ENCODE data around the gene ZNF710. TPM values are rescaled to one million over a fixed set of nuclear protein-coding genes. Genes with fewer than 3 reads are reported as not detected.

Gene ZNF710
- total RNA-seq, 1 experiment from 2014 or later = 10.0 TPM

DNA sequence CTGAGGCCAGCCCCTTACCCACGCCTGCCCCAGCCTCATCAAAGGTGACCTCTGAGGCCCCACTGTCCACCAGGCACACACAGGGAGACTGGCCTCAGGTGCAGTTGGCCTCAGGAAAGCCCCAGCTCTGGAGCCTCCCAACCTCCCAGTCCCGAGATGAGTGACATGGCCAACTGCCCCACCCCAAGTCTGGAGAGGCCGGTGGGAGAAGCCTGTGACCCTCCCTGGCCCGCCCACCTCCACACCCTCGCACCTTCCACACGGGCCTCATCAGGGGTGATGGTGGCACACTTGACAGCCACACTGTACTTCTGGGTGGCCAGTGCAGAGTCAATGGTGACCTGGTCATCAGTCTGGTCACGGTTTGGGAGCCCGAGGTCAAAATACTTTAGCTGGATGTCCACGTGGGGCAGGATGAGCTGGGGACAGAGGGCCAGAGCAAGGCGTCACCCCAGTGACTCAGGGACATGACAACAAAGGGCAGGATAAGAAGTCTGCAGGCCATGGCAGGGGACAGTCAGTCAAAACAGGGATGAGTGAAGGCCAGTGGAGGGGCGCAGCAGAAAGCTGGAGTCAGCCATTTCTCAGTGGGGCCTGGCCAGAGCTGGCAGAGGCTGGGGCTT is 89.2 kb downstream of the ZNF710 start:
- no peaks in the 10 kb centered on the region for H3K27me3 ChIP-seq (ENCODE audit: insufficient read depth, low read length)
- POLR2A ChIA-PET = no interaction called here
- peaks cover 3 to 22% of the 10 kb centered on the region in 2 experiments; a peak in 3 of 4 replicates for H3K4me1 ChIP-seq (ENCODE audit: control insufficient read depth in 1 of 2, insufficient read depth in 2 of 2, low read length in 2 of 2)
- RAD21 ChIA-PET (ENCODE audit: low non-redundant PET in 1 of 2, low total read pairs in 2 of 2, uncharacterized antibody in 2 of 2, unreplicated experiment in 2 of 2) = no interaction called here
- no peaks in the 10 kb centered on the region for H3K9me2 ChIP-seq (ENCODE audit: insufficient read depth)
- DNase-seq (ENCODE audit: low read depth, low spot score) = no peak
- H3K9ac ChIP-seq (ENCODE audit: low read length) = no peak overlapping the region
- CTCF ChIA-PET = no interaction called here
- no peak overlapping the region for H3K4me3 ChIP-seq (replicated peaks in 1 of 2; ENCODE audit: low read depth in 1 of 2, low read length in 2 of 2)
- no peak for ATAC-seq
- H3K27ac ChIP-seq (ENCODE audit: low read depth, low read length) = no peak overlapping the region
- no peak overlapping the region for H2AFZ ChIP-seq (ENCODE audit: low read depth, low read length, poor library complexity, severe bottlenecking)
- no peak for TF ChIP-seq YY1 (IDR thresholded peaks at IDR 0.05; ENCODE audit: extremely low read depth, insufficient replicate concordance, low read depth, low read length)
- H4K20me1 ChIP-seq (ENCODE audit: insufficient read depth) = no peaks in the 10 kb centered on the region
- no peak overlapping the region for H3K4me2 ChIP-seq (ENCODE audit: low read length)
- H3K79me2 ChIP-seq (ENCODE audit: insufficient read depth, low read length) = no peaks in the 10 kb centered on the region
- no peaks in the 10 kb centered on the region for H3K9me3 ChIP-seq (ENCODE audit: control insufficient read depth in 1 of 2, insufficient read depth in 1 of 2, low read depth in 1 of 2, low read length in 2 of 2)
- H3K36me3 ChIP-seq (ENCODE audit: control insufficient read depth in 1 of 2, insufficient read depth in 2 of 2, low read length in 2 of 2) = peaks cover 0 to 6% of the 10 kb centered on the region in 2 experiments; a peak in 1 of 4 replicates
- no TSS peak for BruUV-seq (replicated peaks)
- intact Hi-C loops (cut with micrococcal nuclease) = no loop called here

DNA sequence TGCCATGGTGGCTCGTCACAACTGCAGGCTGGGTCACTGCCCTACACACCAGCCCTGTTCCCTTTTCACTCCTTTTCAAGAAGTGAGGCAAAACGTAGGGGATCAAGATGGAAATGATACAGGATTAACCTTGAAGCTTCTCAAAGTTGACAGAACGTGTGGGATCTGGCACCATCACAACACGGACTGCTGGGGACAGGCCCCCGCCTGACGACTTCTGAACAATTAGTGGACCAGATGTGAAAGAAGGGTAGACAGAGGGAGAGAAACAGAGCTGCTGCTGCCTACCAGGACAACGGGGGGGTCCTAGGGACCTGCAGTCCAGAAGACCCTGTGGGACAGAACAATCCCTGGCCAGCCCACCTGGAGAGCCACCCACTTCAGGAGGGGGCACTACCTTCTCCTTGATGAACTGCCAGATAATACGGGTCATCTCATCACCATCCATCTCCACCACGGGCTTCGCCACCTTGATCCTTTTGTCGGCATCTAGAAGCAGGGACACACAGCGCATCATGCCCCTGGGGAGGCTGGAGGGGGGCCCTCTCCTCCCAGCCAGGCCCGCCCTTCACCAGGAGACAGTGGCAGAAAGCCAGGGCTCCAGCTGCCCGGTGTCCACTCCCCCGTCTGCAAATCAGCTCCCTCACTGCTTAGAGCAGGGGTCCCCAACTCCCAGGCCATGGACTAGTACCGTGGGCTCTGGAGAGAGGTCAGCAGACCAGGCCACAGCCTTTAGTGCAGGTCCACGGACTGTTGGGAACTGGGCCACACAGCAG is 90.2 kb downstream of the ZNF710 start:
- BruUV-seq (replicated peaks) = no TSS peak
- intact Hi-C loops (cut with micrococcal nuclease) = no loop called here
- Histone ChIP-seq H3K27me3 (ENCODE audit: insufficient read depth, low read length) (no peaks in the 10 kb centered on the region), H3K79me2 (ENCODE audit: insufficient read depth, low read length) (no peaks in the 10 kb centered on the region), H3K9me3 (ENCODE audit: control insufficient read depth in 1 of 2, insufficient read depth in 1 of 2, low read depth in 1 of 2, low read length in 2 of 2) (no peaks in the 10 kb centered on the region), H2AFZ (ENCODE audit: low read depth, low read length, poor library complexity, severe bottlenecking) (no peak overlapping the region), H3K4me3 (replicated peaks in 1 of 2; ENCODE audit: low read depth in 1 of 2, low read length in 2 of 2) (no peak overlapping the region), H4K20me1 (ENCODE audit: insufficient read depth) (no peaks in the 10 kb centered on the region), H3K9ac (ENCODE audit: low read length) (no peak overlapping the region), H3K4me1 (ENCODE audit: control insufficient read depth in 1 of 2, insufficient read depth in 2 of 2, low read length in 2 of 2) (peaks cover 8 to 26% of the 10 kb centered on the region in 2 experiments; a peak in 3 of 4 replicates), H3K36me3 (ENCODE audit: control insufficient read depth in 1 of 2, insufficient read depth in 2 of 2, low read length in 2 of 2) (peaks cover 0 to 6% of the 10 kb centered on the region in 2 experiments; a peak in 1 of 4 replicates), H3K4me2 (ENCODE audit: low read length) (no peak overlapping the region), H3K27ac (ENCODE audit: low read depth, low read length) (no peak overlapping the region), H3K9me2 (ENCODE audit: insufficient read depth) (no peaks in the 10 kb centered on the region)
- RAD21 ChIA-PET (ENCODE audit: low non-redundant PET in 1 of 2, low total read pairs in 2 of 2, uncharacterized antibody in 2 of 2, unreplicated experiment in 2 of 2) = no interaction called here
- no peak for DNase-seq (ENCODE audit: low read depth, low spot score)
- ATAC-seq = no peak
- no peak for TF ChIP-seq EZH2 (IDR thresholded peaks at IDR 0.05)
- no peak for TF ChIP-seq YY1 (IDR thresholded peaks at IDR 0.05; ENCODE audit: extremely low read depth, insufficient replicate concordance, low read depth, low read length)
- no peak for TF ChIP-seq CEBPB (IDR thresholded peaks at IDR 0.05; ENCODE audit: low read depth)
- no peak for TF ChIP-seq SIN3A (IDR thresholded peaks at IDR 0.05; ENCODE audit: low read depth)
- TF ChIP-seq ZNF274 (IDR thresholded peaks at IDR 0.05; ENCODE audit: low read depth, low read length) = no peak
- TF ChIP-seq FOSL1 (IDR thresholded peaks at IDR 0.05; ENCODE audit: low read depth) = no peak
- no peak for TF ChIP-seq RAD21 (IDR thresholded peaks at IDR 0.05; ENCODE audit: low read depth)
- TF ChIP-seq, protein P1, sequence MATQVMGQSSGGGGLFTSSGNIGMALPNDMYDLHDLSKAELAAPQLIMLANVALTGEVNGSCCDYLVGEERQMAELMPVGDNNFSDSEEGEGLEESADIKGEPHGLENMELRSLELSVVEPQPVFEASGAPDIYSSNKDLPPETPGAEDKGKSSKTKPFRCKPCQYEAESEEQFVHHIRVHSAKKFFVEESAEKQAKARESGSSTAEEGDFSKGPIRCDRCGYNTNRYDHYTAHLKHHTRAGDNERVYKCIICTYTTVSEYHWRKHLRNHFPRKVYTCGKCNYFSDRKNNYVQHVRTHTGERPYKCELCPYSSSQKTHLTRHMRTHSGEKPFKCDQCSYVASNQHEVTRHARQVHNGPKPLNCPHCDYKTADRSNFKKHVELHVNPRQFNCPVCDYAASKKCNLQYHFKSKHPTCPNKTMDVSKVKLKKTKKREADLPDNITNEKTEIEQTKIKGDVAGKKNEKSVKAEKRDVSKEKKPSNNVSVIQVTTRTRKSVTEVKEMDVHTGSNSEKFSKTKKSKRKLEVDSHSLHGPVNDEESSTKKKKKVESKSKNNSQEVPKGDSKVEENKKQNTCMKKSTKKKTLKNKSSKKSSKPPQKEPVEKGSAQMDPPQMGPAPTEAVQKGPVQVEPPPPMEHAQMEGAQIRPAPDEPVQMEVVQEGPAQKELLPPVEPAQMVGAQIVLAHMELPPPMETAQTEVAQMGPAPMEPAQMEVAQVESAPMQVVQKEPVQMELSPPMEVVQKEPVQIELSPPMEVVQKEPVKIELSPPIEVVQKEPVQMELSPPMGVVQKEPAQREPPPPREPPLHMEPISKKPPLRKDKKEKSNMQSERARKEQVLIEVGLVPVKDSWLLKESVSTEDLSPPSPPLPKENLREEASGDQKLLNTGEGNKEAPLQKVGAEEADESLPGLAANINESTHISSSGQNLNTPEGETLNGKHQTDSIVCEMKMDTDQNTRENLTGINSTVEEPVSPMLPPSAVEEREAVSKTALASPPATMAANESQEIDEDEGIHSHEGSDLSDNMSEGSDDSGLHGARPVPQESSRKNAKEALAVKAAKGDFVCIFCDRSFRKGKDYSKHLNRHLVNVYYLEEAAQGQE (IDR thresholded peaks at IDR 0.05; ENCODE audit: low read depth) = no peak
- TF ChIP-seq, protein P2, sequence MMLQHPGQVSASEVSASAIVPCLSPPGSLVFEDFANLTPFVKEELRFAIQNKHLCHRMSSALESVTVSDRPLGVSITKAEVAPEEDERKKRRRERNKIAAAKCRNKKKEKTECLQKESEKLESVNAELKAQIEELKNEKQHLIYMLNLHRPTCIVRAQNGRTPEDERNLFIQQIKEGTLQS (IDR thresholded peaks at IDR 0.05) = no peak
- TF ChIP-seq JUND (IDR thresholded peaks at IDR 0.05) = no peak
- no peak for TF ChIP-seq TCF7L2 (IDR thresholded peaks at IDR 0.05; ENCODE audit: borderline replicate concordance, extremely low read depth, insufficient read depth, insufficient read length)
- CTCF ChIA-PET = no interaction called here
- POLR2A ChIA-PET = no interaction called here
